Activated CD4-positive, alpha-beta T cell treated with anti-CD3 and anti-CD28 coated beads, Interleukin-10, Interleukin-2, amounts not matched to agents 100 ng/mL and 50 ng/mL, durations not matched to agents 16 hours and 8 hours (primary cell): ENCODE data around the gene NR1I3.
"Not testable (repeated sequence)": the region's sequence is repeated elsewhere in the genome, so short reads cannot be mapped to it uniquely, and the experiment has no call there.

Experiments
- DNase-seq: peaks from one replicate; pipeline ENCODE4 v3.0.0-alpha.2; 2020

The NR1I3 gene

GRCh38 chr1:161238039-161238473, at the start of gene NR1I3:
Gene NR1I3, minus strand, starts transcription at chr1:161238203. Its CDS starts 1,638 bp downstream, at chr1:161236565.
- no peak for DNase-seq

DNA sequence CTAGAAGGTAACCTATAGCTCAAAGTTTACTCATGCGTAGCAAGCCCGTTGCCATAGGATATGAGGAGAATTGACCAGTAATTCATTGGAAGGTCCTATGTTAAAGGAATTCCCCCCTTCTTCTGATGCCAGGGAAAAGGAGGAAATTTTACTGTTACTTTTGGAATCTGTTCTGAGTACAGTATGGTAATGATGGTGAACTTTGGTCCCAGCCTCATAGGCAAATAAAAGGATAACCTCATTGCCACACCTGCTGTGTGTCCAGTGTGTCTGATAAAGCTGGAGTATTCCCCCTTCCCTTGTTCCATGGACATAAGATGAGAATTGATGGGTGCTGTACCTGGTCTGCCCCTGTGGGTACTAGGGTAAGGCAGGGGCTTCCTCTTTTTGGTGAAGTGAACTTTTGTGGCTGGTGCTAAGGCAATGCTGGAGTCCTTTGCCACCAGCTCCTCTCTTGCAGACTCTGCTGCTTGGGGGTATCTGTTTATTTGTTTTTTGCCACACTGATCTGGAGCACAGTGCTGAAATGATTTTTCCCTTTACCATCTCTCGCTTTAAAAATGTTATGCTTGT, 49.6 kb upstream of the NR1I3 start:
- DNase-seq, result no peak

- DNase-seq, result no peak
Measured at GRCh38 chr1:161285521-161285920, 47.5 kb upstream of the NR1I3 start.

DNA sequence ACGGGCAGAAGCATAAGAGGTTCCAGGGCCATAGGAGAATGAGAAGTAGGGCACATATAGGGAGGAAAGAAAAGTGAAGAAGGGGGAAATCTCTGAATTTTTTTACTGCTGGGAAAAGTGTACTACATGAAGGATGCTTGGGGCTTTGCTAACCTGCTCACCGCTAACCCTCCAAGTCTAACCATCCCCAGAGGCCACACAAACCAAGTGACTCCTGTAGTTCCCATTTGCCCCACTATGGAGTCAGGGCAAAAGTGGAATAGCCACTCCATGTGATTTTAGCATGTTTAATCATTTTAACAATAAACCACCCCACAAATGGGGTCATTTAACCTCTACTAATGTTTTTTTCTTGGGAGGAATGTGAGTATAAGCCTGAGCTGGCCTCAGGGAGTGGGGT, 47.1 kb upstream of the NR1I3 start:
- no peak for DNase-seq

- DNase-seq, result no peak
Measured at GRCh38 chr1:161282991-161283390, 45.0 kb upstream of the NR1I3 start.

DNA sequence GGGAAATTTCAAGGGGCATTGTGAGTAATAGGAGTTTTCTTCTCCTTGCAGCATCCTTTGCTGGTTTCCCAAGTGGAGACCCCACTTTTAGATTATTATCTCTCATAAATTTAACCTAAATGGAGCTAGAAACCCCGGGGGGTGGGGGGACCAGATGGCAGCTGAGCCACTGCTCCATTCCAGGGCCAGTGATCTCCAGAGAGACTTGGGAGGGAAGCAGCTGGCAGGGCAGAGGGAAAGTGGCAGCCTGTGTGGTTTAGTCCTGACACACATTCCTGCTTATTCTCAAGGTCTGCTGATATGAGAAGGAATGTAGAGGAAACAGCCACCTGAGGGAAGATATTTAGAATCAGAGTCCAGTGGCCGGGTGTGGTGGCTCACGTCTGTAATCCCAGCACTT, 36.9 kb upstream of the NR1I3 start:
- no peak for DNase-seq

GRCh38 chr1:161273402-161273801, 35.4 kb upstream of the NR1I3 start:
- DNase-seq, result no peak

DNA sequence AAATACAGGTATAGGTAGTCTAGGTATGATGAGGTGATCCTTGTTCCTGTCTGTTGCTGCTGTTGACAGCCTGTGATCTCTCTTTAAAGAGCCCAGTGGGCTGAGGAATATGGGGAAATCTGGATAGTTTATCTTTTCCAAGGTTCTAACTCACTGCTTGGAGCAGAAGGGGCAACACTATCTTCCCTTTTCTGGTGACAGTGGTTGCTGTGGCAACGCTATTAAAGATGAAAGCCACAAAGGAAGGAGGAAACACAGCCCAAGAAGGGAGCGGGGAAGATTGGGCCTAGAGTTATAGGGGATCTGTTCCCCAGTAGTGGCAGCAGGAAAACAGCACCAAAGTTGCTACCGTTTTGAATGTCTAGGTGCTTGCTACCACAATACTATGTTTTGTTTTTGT, 29.3 kb upstream of the NR1I3 start:
- DNase-seq, result no peak

- no peak for DNase-seq
Measured at GRCh38 chr1:161266836-161267235, 28.8 kb upstream of the NR1I3 start.

GRCh38 chr1:161266202-161266601, 28.2 kb upstream of the NR1I3 start:
- DNase-seq, result no peak

DNA sequence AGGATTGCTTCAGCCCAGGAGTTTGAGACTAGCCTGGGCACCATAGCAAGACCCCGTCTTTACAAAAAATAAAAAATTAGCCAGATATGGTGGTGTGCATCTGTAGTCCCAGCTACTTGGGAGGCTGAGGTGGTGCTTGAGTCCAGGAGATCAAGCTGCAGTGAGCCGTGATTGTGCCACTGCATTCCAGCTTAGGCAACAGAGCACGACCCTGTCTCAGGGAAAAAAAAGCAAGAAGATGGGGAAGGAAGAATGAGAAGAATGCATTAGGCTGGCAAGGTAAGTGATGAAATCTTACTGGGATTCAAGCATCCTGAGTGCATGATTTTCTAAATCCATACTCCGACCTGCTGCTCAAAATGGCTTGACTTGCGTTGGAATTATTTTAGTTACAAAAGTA, 27.3 kb upstream of the NR1I3 start:
- DNase-seq, result no peak

DNA sequence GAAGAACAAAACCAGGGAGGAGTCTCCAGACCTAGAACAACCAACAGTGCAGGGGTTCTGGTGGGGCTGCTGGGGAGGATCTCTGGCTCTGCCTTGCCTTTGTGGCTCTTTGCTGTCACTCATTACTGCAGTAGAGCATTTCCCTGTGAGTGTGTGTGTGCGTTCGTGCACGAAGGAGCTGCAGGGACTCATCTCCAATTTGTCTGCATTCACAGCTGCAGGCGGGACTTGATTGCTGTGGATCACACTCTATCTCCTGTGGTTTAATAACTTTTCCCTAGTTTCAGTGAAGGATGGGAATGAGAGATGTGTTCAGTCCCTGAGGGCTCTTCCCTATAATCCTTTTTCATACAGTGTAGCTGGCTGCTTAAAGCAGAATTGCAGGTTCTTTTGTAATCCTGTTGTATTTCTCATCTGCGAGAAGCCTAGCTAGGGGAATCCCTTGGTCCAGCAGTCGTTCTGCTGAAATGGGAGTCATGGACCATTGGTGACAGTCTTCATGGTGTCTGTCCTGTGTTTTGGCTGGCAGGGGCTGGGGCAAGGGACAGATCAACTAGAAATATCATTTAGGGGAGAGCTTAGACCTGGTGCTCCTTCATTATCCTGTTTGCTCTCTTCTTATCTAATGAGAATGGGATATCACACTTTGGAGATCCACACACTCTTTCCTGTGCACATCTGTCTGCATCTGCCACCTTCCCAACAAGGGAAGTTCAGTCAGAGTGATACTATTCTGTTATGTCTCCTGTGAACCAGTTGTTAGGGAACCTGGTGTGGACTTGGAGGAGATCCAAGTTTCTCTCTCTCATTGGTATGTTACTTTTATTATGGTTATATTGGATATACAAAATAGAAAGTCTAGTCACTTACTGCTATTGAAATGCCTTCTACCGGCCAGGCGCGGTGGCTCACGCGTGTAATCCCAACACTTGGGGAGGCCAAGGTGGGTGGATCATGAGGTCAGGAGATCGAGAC, 23.5 kb upstream of the NR1I3 start:
- no peak for DNase-seq

- DNase-seq, result no peak
Measured at GRCh38 chr1:161260376-161261260, 22.6 kb upstream of the NR1I3 start.

DNA sequence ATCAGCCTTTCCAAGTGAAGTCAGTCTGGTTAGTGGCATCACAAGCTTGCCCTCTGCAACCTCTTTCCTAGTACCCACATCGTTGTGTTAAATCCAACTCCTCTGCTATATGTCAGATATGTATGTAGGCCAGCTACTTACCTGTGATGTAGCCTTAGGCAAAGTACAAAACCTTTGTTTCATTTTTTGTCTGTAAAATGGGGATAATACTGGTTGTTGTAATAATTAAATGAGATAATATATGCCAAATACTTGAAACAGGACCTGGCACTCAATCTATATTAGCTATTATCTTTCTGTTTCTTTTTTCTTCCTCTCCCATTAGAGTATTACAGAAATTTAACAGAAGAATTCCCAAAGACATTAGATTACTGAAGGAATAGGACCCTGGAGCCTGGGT, 21.8 kb upstream of the NR1I3 start:
- no peak for DNase-seq

GRCh38 chr1:161259345-161259702, 21.3 kb upstream of the NR1I3 start:
- no peak for DNase-seq

DNA sequence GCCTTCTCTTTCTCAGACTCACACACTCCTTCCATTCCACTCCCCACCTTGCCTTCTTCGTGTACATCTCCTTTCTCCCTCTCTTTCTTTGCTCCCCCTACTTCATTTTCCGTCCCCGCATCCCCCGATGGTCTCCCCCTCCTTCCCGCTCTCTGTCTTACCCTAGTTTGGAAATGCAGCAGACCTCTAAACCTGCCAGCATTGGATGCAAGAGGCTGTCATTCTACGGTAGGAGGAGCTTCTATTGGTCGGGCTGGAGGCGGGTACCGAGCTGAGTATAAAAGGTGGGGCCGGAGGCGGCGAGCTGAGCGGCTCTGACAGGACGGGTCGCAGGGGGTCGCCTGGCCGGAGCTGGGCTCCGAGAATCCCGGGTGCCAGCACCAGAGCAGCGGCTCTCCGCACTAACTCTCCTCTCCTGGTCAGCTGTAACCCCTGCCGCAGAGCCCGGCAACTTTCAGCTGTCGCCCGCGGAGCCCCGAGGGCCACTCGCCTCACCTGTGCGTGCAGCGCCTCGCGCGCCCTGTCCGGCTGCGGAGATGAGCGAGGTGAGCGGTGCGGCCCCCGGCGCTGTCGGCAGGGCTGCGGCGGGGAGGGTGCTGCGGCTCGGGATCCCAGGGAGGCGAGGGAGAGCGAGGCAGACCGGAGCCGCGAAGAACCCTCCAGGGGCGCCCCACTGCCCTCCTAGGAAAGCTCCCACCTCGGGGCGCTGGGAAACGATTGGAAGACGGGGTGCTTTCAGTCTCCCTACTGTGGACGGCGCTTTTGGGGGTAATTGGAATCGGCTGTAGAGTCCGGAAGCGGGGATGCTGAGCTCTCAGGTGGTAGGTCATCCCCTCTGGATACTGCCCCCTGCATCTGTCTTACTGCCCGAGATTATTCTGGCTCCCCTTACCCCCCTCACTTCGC, 20.7 kb upstream of the NR1I3 start, which contains the start of gene PCP4L1:
PCP4L1 (plus strand) TSS at position 307 of the 906 bp plus-strand sequence; CDS start at position 537, 230 bp downstream.
- DNase-seq, result peak; percentile 32

DNA sequence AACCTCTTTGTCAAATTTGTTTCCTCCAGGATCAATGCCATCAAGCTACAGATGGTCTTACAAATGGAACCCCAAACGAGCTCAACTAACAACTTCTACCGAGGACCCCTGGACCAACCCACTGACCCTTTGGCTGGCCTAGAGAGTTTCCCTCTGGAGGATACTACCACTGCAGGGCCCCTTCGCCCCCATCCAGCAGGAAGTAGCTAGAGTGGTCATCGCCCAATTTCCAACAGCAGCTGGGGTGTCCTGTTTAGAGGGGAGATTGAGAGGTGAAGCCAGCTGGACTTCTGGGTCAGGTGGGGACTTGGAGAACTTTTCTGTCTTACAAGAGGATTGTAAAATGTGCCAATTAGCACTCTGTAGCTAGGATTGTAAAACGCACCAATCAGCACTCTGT, 19.1 kb upstream of the NR1I3 start:
- not testable (repeated sequence) for DNase-seq

- not testable (repeated sequence) for DNase-seq
Measured at GRCh38 chr1:161255955-161256520, 18.0 kb upstream of the NR1I3 start.

GRCh38 chr1:161255302-161255701, 17.3 kb upstream of the NR1I3 start:
- not testable (repeated sequence) for DNase-seq

DNA sequence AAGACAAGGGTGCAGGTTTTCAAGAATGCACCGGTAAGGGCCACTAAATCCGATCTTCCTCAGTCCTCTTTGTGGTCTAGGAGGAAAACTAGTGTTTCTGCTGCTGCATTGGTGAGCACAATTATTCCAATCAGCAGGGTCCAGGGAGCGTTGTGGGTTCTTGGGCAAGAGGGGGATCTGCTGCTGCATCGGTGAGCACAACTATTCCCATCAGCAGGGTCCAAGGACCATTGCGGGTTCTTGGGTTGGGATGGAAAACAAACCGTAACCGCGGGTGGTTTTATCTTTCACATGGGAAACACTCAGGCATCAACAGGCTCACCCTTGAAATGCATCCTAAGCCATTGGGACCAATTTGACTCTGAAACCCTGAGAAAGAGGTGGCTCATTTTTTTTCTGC, 13.6 kb upstream of the NR1I3 start:
- DNase-seq, result no peak

GRCh38 chr1:161250829-161251228, 12.8 kb upstream of the NR1I3 start:
- DNase-seq, result no peak

DNA sequence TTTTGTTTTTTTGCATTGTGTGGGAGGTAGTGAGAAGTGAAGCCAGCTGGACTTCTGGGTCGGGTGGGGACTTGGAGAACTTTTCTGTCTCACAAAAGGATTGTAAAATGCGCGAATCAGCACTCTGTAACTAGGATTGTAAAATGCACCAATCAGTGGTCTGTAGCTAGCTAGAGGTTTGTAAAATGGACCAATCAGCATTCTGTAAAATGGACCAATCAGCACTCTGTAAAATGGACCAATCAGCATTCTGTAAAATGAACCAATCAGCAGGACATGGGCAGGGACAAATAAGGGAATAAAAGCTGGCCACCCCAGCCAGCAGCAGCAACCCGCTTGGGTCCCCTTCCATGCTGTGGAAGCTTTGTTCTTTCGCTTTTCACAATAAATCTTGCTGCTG, 12.1 kb upstream of the NR1I3 start:
- not testable (repeated sequence) for DNase-seq
